Dedifferentiated amniotic fluid mesenchymal stem cell (primary cell): ENCODE data around the gene PRDX5.

Source experiments
- DNase-seq: peaks from one replicate; pipeline ENCODE4 v3.0.0-alpha.2; 2016; ENCODE audit errors: extremely low spot score

PRDX5 gene

DNA sequence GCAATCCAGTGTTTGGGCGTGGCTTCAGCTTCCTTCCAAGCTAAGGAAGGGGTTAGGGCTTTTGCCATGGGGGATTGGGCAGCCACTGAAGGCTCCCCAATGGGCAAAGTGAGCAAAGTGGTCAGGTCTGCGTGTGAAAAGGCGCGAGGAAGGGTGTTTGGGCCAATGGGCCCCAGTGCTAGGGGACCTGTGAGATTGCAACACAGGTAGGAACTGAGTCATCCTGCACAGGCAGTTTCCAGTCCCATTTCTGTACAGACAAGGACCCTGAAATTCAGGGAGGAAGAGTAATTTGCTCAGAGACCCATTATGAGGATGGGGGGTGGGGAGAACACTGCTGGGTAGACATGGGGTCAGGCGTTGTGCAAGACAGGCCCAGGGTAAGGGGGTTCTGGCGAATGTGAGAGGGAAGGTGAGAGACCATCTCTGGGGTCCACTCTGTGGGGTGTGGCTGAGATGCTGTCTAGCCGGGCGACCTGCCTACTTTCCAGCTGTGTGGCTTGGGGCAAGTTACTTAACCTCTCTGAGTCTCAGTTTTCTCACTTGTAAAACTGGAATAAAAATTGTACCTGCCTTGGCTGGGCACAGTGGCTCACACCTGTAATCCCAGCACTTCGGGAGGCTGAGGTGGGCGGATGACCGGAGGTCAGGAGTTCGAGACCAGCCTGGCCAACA is 29.4 kb downstream of the PRDX5 start:
- DNase-seq = no peak

DNA sequence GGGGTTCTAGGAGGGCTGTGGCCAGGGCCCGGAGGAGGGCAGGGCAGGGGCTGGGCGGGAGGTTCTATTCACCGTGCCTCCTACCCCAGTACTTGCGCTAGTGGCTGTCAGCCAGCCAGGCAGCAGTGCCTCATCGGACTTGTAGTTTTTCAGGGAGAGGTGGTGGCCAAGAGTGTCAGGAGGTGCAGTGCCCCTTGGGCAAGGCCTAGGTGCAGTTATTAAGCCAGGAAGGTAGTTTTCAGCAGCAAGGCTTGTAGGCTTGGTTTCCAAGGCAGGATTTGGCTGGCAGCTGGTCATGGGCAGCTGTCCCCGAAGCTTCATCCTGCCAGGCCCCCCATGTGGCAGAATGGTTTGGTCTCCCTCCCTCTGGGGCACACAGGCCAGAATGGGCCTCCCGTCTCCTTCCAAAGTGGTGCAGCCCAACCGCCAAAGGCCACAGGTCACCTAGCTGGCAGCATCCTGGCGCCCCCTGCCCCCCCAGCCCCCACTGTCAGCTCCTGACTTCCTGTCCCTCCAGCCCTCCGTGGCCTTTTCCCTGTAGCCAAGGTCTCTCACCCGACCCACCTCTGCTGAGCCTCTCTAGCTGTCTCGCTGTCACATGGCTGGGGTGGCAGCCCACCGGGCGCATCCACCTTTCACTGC is 30.6 kb downstream of the PRDX5 start:
- DNase-seq = no peak

DNA sequence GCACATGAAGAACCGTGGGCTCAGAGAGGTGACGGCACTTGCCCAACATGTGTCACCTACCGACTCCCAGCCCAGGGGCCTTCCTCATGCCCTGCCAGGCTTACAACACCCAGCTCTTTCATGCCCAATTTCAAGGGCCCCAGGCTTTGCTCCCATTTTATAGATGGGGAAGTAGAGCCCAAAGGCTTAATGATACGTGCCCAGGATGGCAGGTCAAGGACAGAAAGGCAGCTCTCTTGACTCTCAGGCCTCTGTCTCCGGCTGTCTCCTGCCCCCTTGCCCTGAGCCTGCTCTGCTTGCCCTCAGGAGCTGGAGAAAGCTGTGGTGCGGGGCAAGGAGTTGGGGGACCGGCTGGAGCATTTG is 31.1 kb downstream of the PRDX5 start:
- DNase-seq = no peak

DNA sequence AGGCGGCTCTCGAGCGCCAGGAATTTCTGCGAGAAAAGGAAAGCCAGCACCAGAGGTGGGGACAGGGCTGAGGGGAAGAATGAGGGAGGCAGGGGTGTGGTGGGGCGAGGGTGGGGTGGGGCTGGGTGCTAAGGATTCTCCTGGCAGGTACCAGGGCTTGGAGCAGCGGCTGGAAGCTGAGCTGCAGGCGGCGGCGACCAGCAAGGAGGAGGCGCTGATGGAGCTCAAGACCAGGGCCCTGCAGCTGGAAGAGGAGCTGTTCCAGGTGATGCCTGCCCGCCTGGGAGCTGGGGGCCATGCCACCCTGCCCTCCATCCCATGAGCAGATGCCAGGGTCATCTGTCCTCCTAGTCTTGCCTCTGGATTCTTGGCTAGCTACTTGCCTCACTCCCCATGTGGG is 31.5 kb downstream of the PRDX5 start:
- DNase-seq = no peak

DNA sequence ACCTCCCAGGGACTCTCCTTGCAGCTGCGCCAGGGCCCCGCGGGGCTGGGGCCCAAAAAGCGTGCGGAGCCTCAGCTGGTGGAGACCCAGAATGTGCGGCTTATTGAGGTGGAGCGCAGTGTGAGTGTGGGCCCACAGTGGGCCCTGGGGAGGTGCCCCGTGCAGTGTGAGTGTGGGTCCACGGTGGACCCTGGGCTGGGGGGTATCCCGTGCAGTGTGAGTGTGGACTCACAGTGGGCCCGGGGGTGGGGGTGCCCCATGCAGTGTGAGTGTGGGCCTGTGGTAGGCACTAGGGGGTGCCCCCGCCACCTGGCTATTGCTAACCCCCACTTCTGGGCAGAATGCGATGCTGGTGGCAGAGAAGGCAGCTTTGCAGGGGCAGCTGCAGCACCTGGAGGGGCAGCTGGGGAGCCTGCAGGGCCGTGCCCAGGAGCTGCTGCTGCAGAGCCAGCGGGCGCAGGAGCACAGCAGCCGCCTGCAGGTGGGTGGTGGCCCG is 33.3 kb downstream of the PRDX5 start:
- no peak for DNase-seq

DNA sequence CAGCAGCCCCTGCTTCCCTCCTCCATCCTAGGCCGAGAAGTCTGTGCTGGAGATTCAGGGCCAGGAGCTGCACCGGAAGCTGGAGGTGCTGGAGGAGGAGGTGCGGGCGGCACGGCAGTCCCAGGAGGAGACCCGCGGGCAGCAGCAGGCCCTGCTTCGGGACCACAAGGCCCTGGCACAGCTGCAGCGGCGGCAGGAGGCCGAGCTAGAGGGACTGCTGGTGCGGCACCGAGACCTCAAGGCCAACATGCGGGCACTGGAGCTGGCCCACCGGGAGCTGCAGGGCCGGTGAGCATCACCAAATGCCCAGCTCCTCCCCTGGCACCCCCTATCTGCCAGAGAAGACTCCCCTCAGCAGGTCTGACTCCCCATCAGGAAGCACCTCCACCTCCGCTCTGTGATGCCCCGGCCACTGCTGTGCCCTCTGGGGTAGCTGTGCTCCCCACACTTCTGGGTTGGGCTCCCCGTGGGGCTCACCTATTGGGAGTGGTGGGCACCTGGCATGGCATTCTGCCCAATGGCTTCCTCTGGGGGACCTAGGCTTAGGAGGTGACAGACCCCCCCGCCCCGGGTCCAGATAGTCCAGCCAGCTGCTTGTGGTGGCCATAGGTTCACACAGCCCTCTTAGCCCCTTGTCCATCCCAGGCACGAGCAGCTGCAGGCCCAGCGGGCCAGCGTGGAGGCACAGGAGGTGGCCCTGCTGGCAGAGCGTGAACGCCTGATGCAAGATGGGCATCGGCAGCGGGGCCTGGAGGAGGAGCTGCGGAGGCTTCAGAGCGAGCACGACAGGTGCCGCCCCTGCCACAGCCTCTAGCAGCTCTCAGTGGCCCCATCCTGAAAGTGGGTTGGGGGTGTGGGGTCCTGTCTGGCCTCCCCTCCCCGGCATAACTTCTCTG is 34.4 kb downstream of the PRDX5 start:
- DNase-seq = no peak

DNA sequence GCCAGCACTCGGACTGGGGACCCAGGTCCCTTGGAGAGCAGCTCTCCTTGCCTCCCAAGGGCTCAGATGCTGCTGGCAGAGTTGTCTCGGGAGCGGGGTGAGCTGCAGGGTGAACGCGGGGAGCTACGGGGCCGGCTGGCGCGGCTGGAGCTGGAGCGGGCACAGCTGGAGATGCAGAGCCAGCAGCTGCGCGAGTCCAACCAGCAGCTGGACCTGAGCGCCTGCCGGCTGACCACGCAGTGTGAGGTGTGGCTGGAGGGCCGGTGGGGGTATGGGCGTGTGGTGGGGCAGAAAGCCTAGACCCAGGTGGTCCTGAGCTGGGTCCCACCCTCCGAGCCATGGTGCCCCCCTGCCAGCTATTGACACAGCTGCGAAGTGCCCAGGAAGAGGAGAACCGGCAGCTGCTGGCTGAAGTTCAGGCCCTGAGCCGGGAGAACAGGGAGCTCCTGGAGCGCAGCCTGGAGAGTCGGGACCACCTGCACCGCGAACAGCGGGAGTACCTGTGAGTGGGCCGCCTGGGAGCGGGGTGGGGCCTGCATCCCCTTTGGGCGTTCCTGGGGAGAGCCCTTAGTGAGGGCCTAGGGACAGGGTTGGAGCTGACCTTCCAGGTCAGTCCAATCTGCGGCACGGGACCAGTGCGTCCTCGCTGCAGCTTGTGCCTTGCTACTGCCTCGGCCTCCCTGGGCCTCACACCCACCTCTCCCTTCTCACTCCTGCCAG is 35.2 kb downstream of the PRDX5 start:
- DNase-seq = no peak

DNA sequence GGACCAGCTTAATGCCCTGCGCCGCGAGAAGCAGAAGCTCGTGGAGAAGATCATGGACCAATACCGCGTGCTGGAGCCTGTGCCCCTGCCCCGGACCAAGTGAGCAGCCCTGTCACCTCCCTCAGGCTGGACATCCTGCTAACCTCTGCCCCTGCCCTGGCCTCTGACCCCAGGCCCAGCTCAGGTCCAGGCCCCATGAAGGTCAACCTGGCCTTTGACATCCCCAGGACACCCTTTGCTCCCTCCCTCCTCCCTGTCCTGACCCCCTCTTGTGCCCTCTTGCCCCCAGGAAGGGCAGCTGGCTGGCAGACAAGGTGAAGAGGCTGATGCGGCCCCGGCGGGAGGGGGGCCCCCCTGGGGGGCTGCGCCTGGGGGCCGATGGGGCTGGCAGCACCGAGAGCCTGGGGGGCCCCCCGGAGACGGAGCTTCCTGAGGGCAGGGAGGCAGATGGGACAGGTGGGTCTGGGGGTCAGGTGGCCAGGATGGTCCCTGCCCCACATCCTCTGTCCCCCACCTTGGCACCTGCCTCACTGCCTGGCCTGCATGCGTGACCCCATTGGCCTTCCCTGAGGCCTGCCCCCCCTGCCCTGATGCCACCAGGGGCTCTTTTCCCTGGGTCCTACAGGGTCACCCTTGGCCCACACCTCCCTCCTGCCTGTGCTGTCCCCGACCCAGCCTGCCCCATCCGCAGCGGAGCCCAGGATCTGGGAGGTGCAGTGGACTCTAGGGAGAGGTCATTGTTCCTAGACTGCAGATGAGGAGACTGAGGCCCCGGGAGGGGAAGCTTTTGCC is 36.0 kb downstream of the PRDX5 start:
- no peak for DNase-seq

DNA sequence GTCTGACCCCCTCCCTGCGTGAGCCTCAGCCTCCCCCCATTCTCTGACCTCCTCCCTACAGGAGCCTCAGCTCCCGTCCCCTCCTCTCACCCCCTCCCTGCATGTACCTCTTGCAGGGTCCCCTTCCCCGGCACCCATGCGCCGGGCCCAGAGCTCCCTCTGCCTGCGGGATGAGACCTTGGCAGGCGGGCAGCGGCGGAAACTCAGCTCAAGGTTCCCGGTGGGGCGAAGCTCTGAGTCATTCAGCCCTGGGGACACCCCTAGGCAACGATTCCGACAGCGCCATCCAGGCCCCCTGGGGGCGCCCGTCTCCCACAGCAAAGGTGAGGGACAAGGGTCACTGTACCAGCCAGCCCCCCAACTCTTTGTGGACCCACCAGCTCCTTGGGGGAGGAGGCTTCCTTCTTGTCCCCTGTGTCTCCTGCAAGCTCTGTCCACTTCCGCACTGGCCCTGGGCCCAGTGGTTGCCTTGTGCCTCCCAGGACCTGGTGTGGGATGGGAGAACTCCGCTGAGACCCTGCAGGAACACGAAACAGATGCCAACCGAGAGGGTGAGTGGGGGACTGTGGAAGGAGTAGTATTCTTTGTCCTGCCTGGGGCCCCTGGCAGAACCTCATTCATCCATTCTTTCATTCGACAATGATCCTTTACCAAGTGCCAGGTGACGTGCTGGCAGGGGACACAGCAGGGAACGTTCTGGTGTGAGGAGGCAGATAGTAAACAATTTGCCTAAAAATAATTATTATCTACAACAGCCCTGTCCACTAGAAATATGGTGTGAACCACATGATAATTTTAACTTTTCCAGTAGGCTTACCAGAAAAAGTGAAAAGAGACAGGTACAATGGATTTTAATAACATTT is 37.4 kb downstream of the PRDX5 start:
- peak; percentile 36 for DNase-seq

DNA sequence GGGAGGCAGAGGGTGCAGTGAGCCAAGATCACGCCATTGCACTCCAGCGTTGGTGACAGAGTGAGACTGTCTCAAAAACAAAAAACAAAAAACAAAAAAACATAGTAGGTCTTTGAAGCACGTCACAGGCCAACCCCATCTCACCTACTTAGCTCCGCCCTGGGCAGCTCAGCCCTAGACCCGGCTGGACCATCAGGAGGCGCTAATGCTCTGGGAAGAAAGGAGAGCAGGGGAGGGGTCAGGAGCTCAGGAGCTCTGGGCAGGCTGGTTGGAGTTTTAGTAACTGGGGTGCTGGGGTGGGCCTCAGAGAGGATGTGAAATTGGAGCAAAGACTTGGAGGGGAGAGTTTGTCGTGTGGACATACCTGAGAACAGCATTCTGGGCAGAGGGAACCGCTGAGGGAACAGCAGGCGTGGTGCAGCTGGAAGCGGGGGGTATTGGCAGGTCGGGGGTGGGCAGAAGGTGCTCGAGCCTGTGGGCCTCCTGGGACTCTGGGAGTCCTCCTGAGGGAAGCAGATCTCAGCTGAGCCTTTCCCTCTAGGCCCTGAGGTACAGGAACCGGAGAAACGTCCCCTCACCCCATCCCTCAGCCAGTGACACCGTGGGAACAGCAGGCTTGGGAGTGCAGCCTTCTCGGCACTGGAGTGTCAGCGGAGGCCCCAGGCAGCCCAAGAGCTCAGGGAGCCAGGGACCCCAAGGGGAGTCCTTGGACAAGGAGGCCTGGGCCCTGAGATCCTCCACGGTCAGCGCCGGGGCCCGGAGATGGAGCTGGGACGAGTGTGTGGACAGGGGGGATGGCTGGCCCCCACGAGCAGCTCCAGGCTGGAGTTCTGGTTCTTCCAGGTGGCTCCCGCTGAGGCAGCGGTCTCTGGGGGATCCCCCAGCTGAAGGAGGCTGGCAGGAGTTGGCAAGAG is 38.8 kb downstream of the PRDX5 start:
- no peak for DNase-seq

DNA sequence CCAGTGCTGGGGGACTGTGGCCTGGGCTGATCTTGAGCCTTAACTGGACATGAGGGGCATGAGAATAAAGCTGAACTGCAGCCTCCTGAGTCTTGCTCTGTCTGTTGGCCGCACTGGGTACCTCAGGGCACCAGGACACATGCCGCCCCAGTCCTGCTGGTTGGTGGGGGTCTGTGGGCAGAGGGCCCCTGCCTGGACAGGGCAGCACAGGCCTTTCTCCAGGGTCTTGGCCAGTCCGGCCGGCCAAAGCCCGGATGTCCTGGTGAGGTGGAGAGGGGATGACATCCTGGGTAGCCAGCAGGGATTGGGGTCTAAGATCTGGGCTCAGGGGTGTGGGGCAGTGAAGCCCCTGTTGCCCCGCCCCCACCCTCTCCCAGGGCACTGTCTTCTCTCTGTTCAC is 39.5 kb downstream of the PRDX5 start:
- DNase-seq = no peak

DNA sequence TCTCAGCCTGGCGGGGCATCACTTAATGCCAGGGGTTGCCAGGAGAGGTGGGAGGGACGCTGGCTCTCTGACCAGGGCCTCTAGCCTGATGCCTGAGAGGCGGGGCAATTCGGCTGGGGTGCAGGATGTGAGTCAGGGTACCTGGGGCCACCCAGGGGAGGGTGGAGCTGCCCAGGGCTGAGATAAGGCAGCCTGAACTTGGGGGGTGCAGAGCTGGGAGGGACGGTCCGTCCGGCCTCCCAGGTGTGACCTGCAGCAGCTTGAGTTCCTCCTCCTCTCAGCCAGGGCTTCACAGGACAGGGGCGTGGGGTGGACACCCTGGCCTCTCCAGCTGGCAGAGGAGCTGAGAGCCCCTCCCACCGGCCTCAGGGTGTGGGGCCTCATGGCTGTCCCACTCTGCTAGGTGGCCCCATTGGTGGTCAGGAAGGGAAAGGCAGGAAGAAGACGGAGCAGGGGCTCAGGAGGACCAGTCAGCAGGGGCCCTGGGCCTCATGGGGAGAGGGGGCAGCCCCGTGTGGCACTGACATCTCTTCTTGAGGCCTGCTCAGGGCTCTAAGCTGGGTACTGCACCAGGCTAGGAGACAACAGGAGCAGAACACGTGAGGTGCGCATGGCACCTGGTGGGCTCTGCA is 40.1 kb downstream of the PRDX5 start:
- no peak for DNase-seq

DNA sequence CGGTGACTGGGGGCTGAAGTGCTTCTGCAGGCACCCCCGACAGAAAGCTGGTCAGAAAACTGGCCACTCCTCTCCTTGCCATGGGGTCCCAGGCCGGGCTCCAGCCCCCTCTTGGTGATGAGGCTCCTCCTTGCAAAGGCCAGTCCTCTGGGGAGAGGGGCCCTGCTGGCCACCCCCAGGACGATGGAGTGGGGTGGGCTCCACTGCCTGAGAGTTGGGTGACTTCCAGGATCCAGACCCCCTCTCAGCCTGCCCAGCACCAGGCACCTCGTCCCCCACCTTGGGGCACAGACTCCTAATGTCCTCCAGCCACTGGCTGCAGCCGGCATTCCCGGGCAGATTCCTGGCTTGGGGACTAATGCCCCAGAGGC is 40.6 kb downstream of the PRDX5 start:
- DNase-seq = no peak

DNA sequence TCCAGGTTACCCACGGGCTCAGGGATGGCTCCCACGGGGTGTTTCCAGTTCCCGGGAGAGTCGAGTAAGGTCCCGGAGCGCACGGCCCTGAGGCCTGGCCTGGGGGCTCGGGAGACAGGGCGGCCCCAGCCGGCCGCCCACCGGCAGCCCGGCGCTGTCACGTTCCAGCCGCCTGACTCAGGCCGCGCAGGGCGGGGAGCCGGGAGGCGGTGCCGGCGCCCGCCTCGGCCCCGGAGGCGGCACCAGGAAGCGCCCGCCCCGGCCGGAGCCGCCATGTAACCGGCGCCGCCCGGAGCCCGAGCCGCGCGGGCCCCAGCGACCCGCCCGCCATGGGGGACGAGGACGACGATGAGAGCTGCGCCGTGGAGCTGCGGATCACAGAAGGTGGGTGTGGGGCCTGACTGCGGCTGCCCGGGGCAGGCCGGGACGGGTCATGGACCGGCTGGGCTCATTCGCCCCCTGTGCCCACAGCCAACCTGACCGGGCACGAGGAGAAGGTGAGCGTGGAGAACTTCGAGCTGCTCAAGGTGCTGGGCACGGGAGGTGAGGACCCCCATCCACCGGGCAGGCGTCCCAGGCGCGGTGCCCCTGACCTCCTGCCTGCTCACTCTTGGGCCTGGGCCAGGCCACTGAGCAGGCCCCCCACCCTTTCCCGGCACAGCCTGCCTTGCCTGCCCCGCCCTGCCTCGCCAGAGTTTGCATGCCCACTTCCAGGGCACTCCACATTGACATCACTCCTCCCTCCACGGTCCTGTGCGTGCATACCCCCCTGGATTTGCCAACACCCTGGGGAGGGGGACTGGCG is 41.2 kb downstream of the PRDX5 start, which contains the start of gene RPS6KA4:
Gene RPS6KA4 (plus strand): TSS at position 256 of the 805 bp plus-strand sequence. CDS start 74 bp downstream, at position 330.
- peak; percentile 38 for DNase-seq

DNA sequence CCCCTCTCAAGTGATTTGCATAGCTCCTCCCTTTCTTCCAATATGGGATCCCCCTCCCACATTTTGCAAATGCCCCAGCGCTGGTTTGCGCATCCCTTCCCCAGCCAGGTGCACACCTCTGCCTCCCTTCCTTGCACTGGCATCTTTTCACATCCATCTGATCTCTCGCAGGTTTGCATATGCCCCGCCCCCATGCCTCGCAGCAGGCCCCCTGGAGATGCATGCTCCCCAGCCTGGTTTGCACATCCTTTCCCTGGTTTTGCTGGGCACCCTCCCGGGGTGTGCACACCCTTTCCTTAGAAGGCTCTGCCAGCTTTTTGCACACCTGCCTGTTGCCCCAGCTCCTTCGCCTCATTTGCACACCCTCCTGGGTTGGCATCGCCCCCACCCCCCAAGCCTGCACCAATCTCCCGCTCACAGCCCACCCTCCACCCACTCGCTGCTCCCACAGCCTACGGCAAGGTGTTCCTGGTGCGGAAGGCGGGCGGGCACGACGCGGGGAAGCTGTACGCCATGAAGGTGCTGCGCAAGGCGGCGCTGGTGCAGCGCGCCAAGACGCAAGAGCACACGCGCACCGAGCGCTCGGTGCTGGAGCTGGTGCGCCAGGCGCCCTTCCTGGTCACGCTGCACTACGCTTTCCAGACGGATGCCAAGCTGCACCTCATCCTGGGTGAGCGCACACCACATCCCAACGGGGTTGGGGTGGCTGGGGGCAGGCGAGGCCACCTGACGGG is 42.0 kb downstream of the PRDX5 start:
- DNase-seq = no peak

DNA sequence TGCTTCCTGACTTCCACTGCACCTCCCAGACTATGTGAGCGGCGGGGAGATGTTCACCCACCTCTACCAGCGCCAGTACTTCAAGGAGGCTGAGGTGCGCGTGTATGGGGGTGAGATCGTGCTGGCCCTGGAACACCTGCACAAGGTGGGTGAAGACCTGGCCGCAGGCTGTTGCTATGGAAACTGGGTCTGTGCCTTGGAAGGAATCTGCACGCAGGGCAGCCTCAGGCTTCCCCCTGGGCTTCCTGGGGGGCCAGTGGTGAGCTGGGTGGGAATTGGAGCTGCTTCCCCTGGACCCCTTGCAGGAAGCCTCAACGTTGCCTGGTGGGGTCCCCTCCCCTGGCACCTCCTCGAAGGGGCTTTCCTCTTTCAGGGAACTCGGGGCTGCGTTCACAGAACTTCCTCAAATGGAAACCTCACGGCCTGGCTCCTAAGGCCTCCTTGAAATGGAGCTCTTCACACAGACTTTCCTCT is 42.6 kb downstream of the PRDX5 start:
- no peak for DNase-seq

DNA sequence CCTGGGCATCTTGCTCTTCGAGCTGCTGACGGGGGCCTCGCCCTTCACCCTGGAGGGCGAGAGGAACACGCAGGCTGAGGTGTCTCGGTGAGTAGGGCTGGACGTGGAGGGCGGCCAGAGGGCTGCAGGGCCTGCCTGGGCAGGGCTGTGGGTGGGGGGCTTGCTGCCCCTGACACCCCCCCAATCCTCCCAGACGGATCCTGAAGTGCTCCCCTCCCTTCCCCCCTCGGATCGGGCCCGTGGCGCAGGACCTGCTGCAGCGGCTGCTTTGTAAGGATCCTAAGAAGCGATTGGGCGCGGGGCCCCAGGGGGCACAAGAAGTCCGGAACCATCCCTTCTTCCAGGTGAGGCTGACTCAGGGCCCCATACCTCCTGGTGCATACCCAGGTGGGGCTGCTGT is 43.7 kb downstream of the PRDX5 start:
- DNase-seq = no peak
